Mammary epithelial cell (primary cell): ENCODE measurements around the gene TMEM229A.

ENCODE experiments used
- EZH2 ChIP-seq: IDR thresholded peaks from 2 replicates; pipeline ENCODE4 v1.6.1; 2012; ENCODE audit warnings: low read length, inconsistent platforms, borderline replicate concordance
- TF ChIP-seq, protein P1 (sequence below), 2 donors: IDR thresholded peaks in 1 of 2; conservative IDR thresholded peaks in 1 of 2; 2 replicates each; pipeline ENCODE4 v1.5.1; 2011 to 2012; ENCODE audit warnings: inconsistent platforms in 2 of 2, low read length in 2 of 2, mild to moderate bottlenecking in 2 of 2, control low read depth in 1 of 2, low read depth in 1 of 2; ENCODE audit not compliant: insufficient read depth in 1 of 2; ENCODE audit errors: extremely low read depth in 1 of 2

GRCh38 chr7:123993996-123994395 is 38.9 kb downstream of the TMEM229A start:
- TF ChIP-seq, protein P1, sequence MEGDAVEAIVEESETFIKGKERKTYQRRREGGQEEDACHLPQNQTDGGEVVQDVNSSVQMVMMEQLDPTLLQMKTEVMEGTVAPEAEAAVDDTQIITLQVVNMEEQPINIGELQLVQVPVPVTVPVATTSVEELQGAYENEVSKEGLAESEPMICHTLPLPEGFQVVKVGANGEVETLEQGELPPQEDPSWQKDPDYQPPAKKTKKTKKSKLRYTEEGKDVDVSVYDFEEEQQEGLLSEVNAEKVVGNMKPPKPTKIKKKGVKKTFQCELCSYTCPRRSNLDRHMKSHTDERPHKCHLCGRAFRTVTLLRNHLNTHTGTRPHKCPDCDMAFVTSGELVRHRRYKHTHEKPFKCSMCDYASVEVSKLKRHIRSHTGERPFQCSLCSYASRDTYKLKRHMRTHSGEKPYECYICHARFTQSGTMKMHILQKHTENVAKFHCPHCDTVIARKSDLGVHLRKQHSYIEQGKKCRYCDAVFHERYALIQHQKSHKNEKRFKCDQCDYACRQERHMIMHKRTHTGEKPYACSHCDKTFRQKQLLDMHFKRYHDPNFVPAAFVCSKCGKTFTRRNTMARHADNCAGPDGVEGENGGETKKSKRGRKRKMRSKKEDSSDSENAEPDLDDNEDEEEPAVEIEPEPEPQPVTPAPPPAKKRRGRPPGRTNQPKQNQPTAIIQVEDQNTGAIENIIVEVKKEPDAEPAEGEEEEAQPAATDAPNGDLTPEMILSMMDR (conservative IDR thresholded peaks at IDR 0.05 in 1 of 2, IDR thresholded peaks at IDR 0.05 in 1 of 2; ENCODE audit: extremely low read depth in 1 of 2, insufficient read depth in 1 of 2, low read depth in 1 of 2, low read length in 2 of 2): no peak
- no peak for TF ChIP-seq EZH2
